Stimulated activated memory B cell treated with anti-CD40 and anti-IgM and Interleukin-4, amounts not matched to agents 10 μg/mL and 1 μg/mL and 100 μg/mL, for 72 hours (primary cell): ENCODE measurements around the gene ECE1.
"Not testable (repeated sequence)": the region's sequence is repeated elsewhere in the genome, so short reads cannot be mapped to it uniquely, and the experiment has no call there.

ENCODE experiments used
- ATAC-seq: fragments of 150-1000 bp; cut with Tn5 transposase; 2 replicates; pipeline ENCODE4 v1.10.0; 2021
- H3K27ac Mint-ChIP-seq: one replicate; pipeline ENCODE4 v1.8.0; 2022; ENCODE audit warnings: mild to moderate bottlenecking, mixed read lengths
- H3K27me3 Mint-ChIP-seq: one replicate; pipeline ENCODE4 v1.8.0; 2022; ENCODE audit warnings: mixed read lengths
- H3K36me3 Mint-ChIP-seq: one replicate; pipeline ENCODE4 v1.8.0; 2022; ENCODE audit warnings: mixed read lengths
- H3K4me1 Mint-ChIP-seq: one replicate; pipeline ENCODE4 v1.8.0; 2022; ENCODE audit warnings: mixed read lengths
- H3K4me3 Mint-ChIP-seq: one replicate; pipeline ENCODE4 v1.8.0; 2022; ENCODE audit warnings: mild to moderate bottlenecking, moderate library complexity, mixed read lengths
- H3K9me3 Mint-ChIP-seq: one replicate; pipeline ENCODE4 v1.8.0; 2022; ENCODE audit warnings: mixed read lengths

The ECE1 gene

GRCh38 chr1:21175324-21175669 is 115.0 kb downstream of the ECE1 start:
- Mint-ChIP-seq H3K27ac (peak overlapping the region; percentile 94), H3K27me3 (no peaks in the 10 kb centered on the region), H3K4me1 (peaks cover 33% of the 10 kb centered on the region), H3K36me3 (peaks cover 19% of the 10 kb centered on the region), H3K9me3 (no peaks in the 10 kb centered on the region), H3K4me3 (peak overlapping the region; percentile 98)
- peak; percentile 21 for ATAC-seq

- no peaks in the 10 kb centered on the region for H3K9me3 Mint-ChIP-seq
- H3K4me3 Mint-ChIP-seq = peak overlapping the region; percentile 98
- H3K27me3 Mint-ChIP-seq = no peaks in the 10 kb centered on the region
- ATAC-seq = no peak
- H3K27ac Mint-ChIP-seq = peak overlapping the region; percentile 94
- peaks cover 21% of the 10 kb centered on the region for H3K36me3 Mint-ChIP-seq
- peaks cover 33% of the 10 kb centered on the region for H3K4me1 Mint-ChIP-seq
Observed at GRCh38 chr1:21174654-21175323, 115.5 kb downstream of the ECE1 start.

- Mint-ChIP-seq H3K27me3 (no peaks in the 10 kb centered on the region), H3K36me3 (peaks cover 21% of the 10 kb centered on the region), H3K4me1 (peaks cover 33% of the 10 kb centered on the region), H3K9me3 (no peaks in the 10 kb centered on the region), H3K4me3 (peak overlapping the region; percentile 98), H3K27ac (peak overlapping the region; percentile 94)
- no peak for ATAC-seq
Observed at GRCh38 chr1:21174230-21174629, 116.0 kb downstream of the ECE1 start.

GRCh38 chr1:21173096-21173495 is 117.2 kb downstream of the ECE1 start:
- H3K27ac Mint-ChIP-seq, ATAC-seq, H3K27me3 Mint-ChIP-seq, H3K4me3 Mint-ChIP-seq, H3K9me3 Mint-ChIP-seq: not testable (repeated sequence)
- Mint-ChIP-seq H3K36me3 (peaks cover 21% of the 10 kb centered on the region), H3K4me1 (peaks cover 33% of the 10 kb centered on the region)

GRCh38 chr1:21170837-21171236 is 119.4 kb downstream of the ECE1 start:
- H3K9me3 Mint-ChIP-seq, H3K27me3 Mint-ChIP-seq, H3K27ac Mint-ChIP-seq, H3K4me3 Mint-ChIP-seq, ATAC-seq: not testable (repeated sequence)
- H3K36me3 Mint-ChIP-seq = peaks cover 30% of the 10 kb centered on the region
- peaks cover 34% of the 10 kb centered on the region for H3K4me1 Mint-ChIP-seq

- H3K4me1 Mint-ChIP-seq = peaks cover 31% of the 10 kb centered on the region
- peaks cover 37% of the 10 kb centered on the region for H3K36me3 Mint-ChIP-seq
- H3K27ac Mint-ChIP-seq = no peak overlapping the region
- H3K9me3 Mint-ChIP-seq = no peaks in the 10 kb centered on the region
- H3K27me3 Mint-ChIP-seq = no peaks in the 10 kb centered on the region
- no peak for ATAC-seq
- H3K4me3 Mint-ChIP-seq = no peak overlapping the region
Observed at GRCh38 chr1:21168444-21168843, 121.8 kb downstream of the ECE1 start.
